GM19372 (cell line): ENCODE data around the gene CKB.

Experiments used
- ATAC-seq: cut with Tn5 transposase; IDR thresholded peaks from one replicate; pipeline ENCODE4 v1.9.1; 2021; ENCODE audit warnings: mild to moderate bottlenecking, low read depth, moderate library complexity; ENCODE audit not compliant: unreplicated experiment

The CKB gene

GRCh38 chr14:103522649-103523574 is at the start of gene CKB:
CKB (minus strand) TSS chr14:103522830; CDS start chr14:103522493, 337 bp downstream.
- no peak for ATAC-seq

- no peak for ATAC-seq
Measured at GRCh38 chr14:103569408-103569807, 46.8 kb upstream of the CKB start.

GRCh38 chr14:103568952-103569351 is 46.3 kb upstream of the CKB start:
- ATAC-seq, result no peak

GRCh38 chr14:103563844-103564505 is 41.3 kb upstream of the CKB start:
- no peak for ATAC-seq

- no peak for ATAC-seq
Measured at GRCh38 chr14:103563226-103563620, 40.6 kb upstream of the CKB start.

GRCh38 chr14:103562429-103563225 is 40.0 kb upstream of the CKB start, which contains the start of the genes BAG5 and COA8:
BAG5 (minus strand) TSS chr14:103562657; CDS start chr14:103561164, 1,493 bp downstream.
COA8 (plus strand) TSS chr14:103562960; CDS start chr14:103563002, 42 bp downstream.
- peak; percentile 67 for ATAC-seq

GRCh38 chr14:103562179-103562428 is 39.5 kb upstream of the CKB start:
- ATAC-seq, result peak; percentile 34

- ATAC-seq, result peak; percentile 13
Measured at GRCh38 chr14:103561381-103562178, 39.0 kb upstream of the CKB start.

GRCh38 chr14:103560691-103561090 is 38.1 kb upstream of the CKB start:
- no peak for ATAC-seq

- no peak for ATAC-seq
Measured at GRCh38 chr14:103559766-103560165, 37.1 kb upstream of the CKB start.

GRCh38 chr14:103558071-103558882 is 35.6 kb upstream of the CKB start:
- ATAC-seq, result no peak

- no peak for ATAC-seq
Measured at GRCh38 chr14:103556946-103557758, 34.5 kb upstream of the CKB start.

- ATAC-seq, result no peak
Measured at GRCh38 chr14:103555559-103556337, 33.1 kb upstream of the CKB start.

GRCh38 chr14:103552846-103553210 is 30.2 kb upstream of the CKB start:
- no peak for ATAC-seq

- no peak for ATAC-seq
Measured at GRCh38 chr14:103552011-103552845, 29.6 kb upstream of the CKB start.

GRCh38 chr14:103551338-103551762 is 28.7 kb upstream of the CKB start:
- ATAC-seq, result no peak
